Keratinocyte (primary cell): ENCODE data around the gene CYP46A1.

Experiments
- CTCF ChIP-seq, 3 experiments: IDR thresholded peaks in 1 of 3; conservative IDR thresholded peaks in 1 of 3; optimal IDR thresholded peaks in 1 of 3; 2 replicates in 2 of 3; 3 replicates in 1 of 3; pipeline versions ENCODE3 to v1.5.1; 2011; ENCODE audit warnings: low read length in 3 of 3, mild to moderate bottlenecking in 3 of 3, moderate library complexity in 2 of 3, control low read depth in 1 of 3, inconsistent platforms in 1 of 3; ENCODE audit not compliant: insufficient read depth in 2 of 3; ENCODE audit errors: extremely low read depth in 1 of 3
- EZH2 ChIP-seq: IDR thresholded peaks from one replicate; pipeline ENCODE4 v1.6.1; 2012; ENCODE audit warnings: inconsistent platforms, mild to moderate bottlenecking, low read length, moderate library complexity

- no peak for TF ChIP-seq CTCF (optimal IDR thresholded peaks at IDR 0.05 in 1 of 3, IDR thresholded peaks at IDR 0.05 in 1 of 3, conservative IDR thresholded peaks at IDR 0.05 in 1 of 3; ENCODE audit: extremely low read depth in 1 of 3, insufficient read depth in 2 of 3, low read length in 3 of 3)
- no peak for TF ChIP-seq EZH2
Observed at GRCh38 chr14:99732436-99733210, 48.5 kb downstream of the CYP46A1 start.
